ENCODE results near the gene CD248.
"Not testable (repeated sequence)": the region's sequence is repeated elsewhere in the genome, so short reads cannot be mapped to it uniquely, and the experiment has no call there.

CD248 gene

GRCh38 chr11:66311965-66312548 is 4.8 kb downstream of the CD248 start:
- peak; percentile 61 for DNase-seq

DNA sequence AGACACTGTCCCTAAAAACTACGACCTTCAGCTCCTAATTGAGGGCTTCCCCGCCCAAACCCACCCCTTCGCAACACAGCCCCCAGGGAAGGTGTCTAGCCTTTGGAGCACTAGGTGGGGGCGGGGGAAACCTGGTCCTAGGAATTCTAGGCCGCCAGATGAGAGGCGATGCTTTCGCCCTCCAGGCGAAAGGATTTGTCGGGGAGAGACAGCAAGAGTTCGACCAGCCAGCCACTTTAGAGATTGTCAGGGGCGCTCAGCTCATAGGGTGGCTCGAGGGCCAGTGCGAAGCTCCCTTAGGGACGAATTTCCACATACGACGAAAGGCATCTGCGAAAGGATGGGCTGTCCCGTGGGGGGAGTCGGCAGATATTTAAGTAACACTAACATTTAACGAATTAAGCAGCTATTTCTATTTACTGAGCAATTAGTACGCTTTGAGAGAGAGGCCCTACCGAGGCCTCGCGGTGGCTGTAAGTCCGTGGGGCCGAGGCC is 5.3 kb downstream of the CD248 start:
- no peak for DNase-seq

DNA sequence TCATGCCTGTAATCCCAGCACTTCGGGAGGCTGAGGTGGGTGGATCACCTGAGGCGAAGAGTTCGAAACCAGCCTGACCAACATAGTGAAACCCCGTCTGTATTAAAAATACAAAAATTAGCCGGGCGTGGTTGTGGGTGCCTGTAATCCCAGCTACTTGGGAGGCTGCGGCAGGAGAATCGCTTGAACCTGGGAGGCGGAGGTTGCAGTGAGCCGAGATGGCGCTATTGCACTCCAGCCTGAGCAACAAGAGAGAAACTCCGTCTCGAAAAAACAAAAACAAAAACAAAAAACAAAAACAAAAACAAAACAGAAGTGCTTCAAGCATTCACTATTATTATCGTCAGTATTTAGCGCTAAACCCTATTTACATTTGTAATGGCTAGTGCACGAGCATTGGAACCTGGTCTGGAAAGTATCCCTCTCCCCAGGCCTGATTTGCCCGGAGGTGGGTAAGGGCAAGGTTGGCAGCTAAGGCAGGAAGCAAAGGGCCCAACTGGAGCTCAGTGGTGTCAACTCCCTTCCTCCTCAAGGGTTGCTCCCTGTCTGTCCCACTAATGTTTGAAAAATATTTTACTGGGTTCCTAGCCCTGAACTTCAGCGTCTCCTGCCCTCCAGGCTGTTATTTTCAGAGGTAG is 5.9 kb downstream of the CD248 start:
- DNase-seq, result not testable (repeated sequence)

DNA sequence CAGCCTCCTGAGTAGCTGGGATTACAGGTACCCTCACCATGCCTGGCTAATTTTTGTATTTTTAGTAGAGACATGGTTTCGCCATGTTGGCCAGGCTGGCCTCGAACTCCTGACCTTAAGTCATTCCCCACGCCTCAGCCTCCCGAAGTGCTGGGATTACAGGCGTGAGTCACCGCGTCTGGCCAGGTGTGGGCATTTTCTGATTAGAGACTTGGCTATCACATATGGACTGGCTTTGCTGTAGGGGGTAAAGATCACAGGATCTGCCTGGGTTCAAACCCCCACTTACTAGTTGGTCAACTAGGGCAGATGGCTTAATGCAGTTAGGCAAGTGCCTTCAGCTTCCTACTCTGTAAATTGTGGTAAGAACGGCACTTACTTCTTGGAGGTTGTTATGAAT is 6.5 kb downstream of the CD248 start:
- DNase-seq, result no peak

GRCh38 chr11:66309475-66309874 is 7.4 kb downstream of the CD248 start:
- DNase-seq, result no peak

- no peak for DNase-seq
Observed at GRCh38 chr11:66302656-66303055, 14.2 kb downstream of the CD248 start.

- DNase-seq, result no peak
Observed at GRCh38 chr11:66299186-66299585, 17.7 kb downstream of the CD248 start.

DNA sequence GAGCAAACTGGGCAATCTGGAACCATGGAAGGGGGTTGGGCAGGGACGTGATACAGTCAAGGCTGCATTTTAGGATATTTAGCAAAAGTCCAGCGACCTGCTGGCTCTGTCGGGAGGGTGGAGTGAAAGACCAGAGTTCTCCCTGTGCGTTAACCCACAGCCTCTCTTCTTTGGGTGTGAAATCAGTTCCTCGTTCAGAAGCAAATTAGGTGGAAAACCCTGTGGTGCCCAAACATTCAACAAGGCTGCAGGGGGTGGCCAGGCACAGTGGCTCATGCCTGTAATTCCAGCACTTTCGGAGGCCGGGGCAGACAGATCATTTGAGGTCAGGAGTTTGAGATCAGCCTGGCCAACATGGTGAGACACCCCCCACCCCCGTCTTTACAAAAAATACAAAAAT is 19.2 kb downstream of the CD248 start:
- DNase-seq, result no peak

GRCh38 chr11:66294626-66295620 is 21.9 kb downstream of the CD248 start:
- no peak for DNase-seq

DNA sequence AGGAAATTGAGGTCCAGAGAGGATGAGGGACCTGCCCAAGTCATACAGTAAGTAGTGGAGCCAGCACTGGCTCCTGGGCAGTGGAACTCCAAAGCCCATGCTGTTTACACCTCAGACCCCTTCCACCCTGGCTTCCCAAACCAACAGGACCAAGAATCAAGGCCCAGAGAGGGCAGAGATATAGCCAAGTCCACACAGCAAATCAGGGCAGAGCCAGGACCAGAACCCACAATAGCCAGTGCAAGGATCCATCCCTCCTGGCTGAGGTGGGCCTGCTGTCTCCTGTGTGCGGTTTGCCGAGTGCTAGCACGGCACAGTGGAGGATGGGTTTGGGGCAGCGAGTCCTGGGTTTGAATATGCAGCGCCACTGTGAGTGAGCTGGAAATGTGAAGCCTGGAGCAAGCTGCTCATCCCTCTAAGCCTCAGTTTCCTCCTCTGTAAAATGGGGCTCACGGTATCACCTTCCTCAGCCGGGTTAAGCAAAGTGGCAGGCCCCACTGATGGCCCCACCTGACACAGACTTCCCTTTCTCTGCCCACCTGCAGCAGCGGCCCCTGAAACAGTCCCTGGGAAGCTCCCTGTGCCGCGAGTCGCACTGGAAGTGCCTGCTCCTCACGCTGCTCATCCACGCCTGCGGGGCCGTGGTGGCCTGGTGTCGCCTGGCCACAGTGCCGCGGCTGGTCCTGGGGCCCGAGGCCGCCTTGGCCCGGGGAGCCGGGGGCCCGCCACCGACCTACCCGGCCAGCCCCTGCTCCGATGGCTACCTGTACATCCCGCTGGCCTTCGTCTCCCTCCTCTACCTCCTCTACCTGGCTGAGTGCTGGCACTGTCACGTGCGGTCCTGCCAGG is 22.8 kb downstream of the CD248 start:
- DNase-seq, result no peak

- no peak for DNase-seq
Observed at GRCh38 chr11:66293352-66293751, 23.5 kb downstream of the CD248 start.

GRCh38 chr11:66292543-66293332 is 24.1 kb downstream of the CD248 start:
- DNase-seq, result no peak

GRCh38 chr11:66291706-66292542 is 24.9 kb downstream of the CD248 start, which contains the start of gene TMEM151A:
Gene TMEM151A, plus strand, starts transcription at chr11:66291894. Its CDS starts 120 bp downstream, at chr11:66292014.
- DNase-seq, result peak; percentile 43

DNA sequence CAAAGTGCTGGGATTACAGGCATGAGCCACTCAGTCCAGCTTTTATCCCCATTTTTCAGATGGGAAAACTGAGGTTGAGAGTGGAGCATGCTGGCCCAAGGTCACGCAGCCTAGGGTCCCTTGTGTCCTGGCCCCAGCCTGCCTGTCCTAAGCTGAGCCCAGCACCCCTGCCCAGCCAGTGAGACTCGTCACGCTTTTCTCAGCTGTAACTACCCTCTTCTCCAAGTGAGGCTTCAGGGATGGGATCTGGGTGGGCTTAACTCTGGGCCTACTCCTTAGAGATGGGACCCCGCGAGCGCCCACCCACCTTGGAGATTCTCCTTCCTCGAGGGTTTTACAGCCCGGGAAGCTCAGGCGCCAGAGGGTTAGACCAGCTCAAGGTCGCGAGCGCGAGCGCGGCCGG is 25.5 kb downstream of the CD248 start:
- DNase-seq, result no peak

- no peak for DNase-seq
Observed at GRCh38 chr11:66290330-66290621, 26.6 kb downstream of the CD248 start.

- no peak for DNase-seq
Observed at GRCh38 chr11:66289548-66290329, 27.1 kb downstream of the CD248 start.

DNA sequence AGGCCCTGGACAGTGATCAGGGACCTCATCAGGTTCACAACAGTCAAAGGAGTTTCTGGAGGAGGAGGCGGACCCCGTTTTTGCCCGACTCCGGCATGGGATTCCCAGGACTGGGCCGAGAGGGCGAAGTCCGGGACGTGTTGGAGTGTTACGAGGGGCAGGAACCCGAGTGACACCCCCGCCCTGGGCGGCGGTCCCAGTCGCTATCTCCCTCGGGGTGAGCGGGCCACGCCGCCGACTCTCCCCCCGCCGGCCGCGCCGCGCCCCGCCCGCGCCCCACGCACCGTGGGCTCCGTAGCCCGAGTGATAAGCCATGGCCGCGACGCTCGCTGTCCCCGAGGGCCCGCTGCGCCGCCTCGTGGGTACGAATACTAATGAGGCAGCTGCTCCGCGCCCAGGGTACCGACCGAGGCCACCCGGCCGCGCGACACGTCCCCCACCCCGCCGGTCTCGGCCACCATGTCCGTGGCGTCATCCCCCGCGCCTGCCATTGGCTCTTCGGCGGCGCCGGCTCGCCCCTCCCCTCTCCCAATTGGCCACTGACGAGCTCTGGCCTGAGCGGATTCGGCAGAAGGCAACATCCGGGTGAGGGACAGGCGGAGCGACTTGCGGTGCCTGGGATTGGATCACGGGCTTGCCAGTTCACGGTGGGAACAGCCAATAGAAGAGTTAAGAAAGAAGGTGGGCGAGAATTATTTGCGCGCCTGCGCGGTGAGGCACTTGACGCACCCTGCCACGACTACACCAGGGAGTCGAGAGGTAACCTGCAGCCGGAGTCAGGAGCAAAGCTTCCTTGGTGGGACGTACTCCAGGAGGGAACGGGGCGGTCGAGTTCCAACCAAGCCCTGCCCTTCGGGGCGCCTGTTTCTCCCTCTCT is 27.9 kb downstream of the CD248 start, which contains the start of gene YIF1A:
Gene YIF1A, minus strand, starts transcription at position 473 of the 877 bp plus-strand sequence. Its CDS starts 158 bp downstream, at position 315.
- peak; percentile 98 for DNase-seq

DNA sequence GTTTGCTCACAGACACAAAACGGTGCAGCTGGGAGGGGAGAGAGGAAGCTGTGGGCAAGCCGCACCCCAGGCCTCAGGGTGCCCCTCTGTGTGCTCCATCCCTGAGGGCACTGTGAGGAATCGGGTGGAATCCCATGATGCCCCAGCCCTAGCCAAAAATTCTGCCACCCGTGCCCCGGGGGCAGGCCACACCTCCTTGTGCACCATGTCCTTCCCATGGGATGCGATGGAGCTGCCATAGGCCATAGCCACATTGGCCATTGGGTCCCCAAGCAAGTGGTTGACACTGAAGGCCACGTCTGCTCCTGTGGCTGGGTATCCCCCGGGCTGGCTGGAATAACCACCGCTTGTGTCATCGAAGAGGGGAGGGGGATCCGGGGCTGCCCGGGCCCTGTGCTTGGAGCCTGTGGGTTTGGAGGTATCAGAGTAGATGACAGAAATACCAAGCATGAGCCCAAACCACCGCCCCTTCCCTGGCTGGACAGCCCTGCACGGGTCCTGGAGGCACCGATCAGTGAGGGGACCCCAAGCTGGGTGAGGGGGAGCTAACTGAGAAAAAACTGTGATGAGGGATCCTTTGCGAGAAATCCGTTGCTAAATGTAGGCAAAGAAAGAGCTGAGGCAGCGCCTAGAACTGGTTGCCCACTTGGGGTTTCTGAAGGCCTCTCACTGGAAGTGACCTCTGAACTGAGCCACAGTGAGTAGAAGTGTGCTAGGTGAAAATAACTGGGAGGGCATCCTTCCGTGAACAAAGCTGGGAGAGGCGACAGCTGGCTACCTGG is 28.8 kb downstream of the CD248 start:
- no peak for DNase-seq

All from NCI-H510A treated with DMSO at 0.1 percent for 48 hours (cell line).